A673 (cell line): ENCODE results near the gene CCDC148. TPM values are rescaled to one million over a fixed set of nuclear protein-coding genes. Genes with fewer than 3 reads are reported as not detected.
A peak's percentile ranks its signal among the peaks of the same experiment; 100 is the strongest.
"Not testable (repeated sequence)": the region's sequence is repeated elsewhere in the genome, so short reads cannot be mapped to it uniquely, and the experiment has no call there.

Experiments used
- BruUV-seq: library from RNA; stranded (reverse); fragments of 400-500 nt; replicated peaks from 2 replicates; lab custom pipeline; 2021; lab: Mats Ljungman, UMichigan
- CTCF ChIA-PET: fragments of 300-600 bp; sonication (Branson Sonifier 250); formaldehyde crosslinking; loops from one replicate; lab custom pipeline; 2022; ENCODE audit warnings: antibody characterized with exemption; lab: Charles Lee
- POLR2A ChIA-PET: fragments of 300-600 bp; sonication (Branson Sonifier 250); formaldehyde crosslinking; loops from one replicate; lab custom pipeline; 2022; ENCODE audit warnings: antibody characterized with exemption; ENCODE audit not compliant: low non-redundant PET; lab: Charles Lee
- DNase-seq: peaks from one replicate; pipeline ENCODE4 v3.0.0-alpha.2; 2015; ENCODE audit warnings: low spot score
- H3K27ac ChIP-seq: fragments of 200-600 bp; sonication (generic); 2 replicates; pipeline ENCODE4 v1.5.1; 2016; ENCODE audit warnings: mixed run types, low read depth, mild to moderate bottlenecking, mixed read lengths, antibody characterized with exemption, low read length; ENCODE audit not compliant: poor library complexity, severe bottlenecking
- H3K27me3 ChIP-seq: fragments of 200-600 bp; sonication (generic); replicated peaks from 2 replicates; pipeline ENCODE4 v1.6.1; 2017; ENCODE audit warnings: mixed run types, low read depth, mild to moderate bottlenecking, mixed read lengths, antibody characterized with exemption, low read length; ENCODE audit not compliant: insufficient read depth, poor library complexity
- H3K36me3 ChIP-seq: fragments of 200-600 bp; sonication (generic); 2 replicates; pipeline ENCODE4 v1.6.1; 2016; ENCODE audit warnings: mixed run types, mild to moderate bottlenecking, mixed read lengths, antibody characterized with exemption, low read length; ENCODE audit not compliant: insufficient read depth, poor library complexity, severe bottlenecking
- H3K4me1 ChIP-seq: fragments of 200-600 bp; sonication (generic); 2 replicates; pipeline ENCODE4 v1.6.1; 2017; ENCODE audit warnings: mixed run types, mild to moderate bottlenecking, mixed read lengths, antibody characterized with exemption, low read length; ENCODE audit not compliant: insufficient read depth, poor library complexity, severe bottlenecking
- H3K4me3 ChIP-seq: fragments of 200-600 bp; sonication (generic); 2 replicates; pipeline ENCODE4 v1.5.1; 2016; ENCODE audit warnings: low read depth, mixed run types, mild to moderate bottlenecking, mixed read lengths, low read length; ENCODE audit not compliant: poor library complexity, severe bottlenecking
- H3K9me3 ChIP-seq: fragments of 200-600 bp; sonication (generic); 2 replicates; pipeline ENCODE4 v1.6.1; 2016; ENCODE audit warnings: mixed run types, low read depth, mild to moderate bottlenecking, mixed read lengths, antibody characterized with exemption, low read length; ENCODE audit not compliant: poor library complexity, severe bottlenecking
- EZH2 ChIP-seq: fragments of 200-600 bp; sonication (generic); IDR thresholded peaks from 2 replicates; pipeline ENCODE4 v1.6.1; 2017; ENCODE audit warnings: borderline replicate concordance, low read depth, mild to moderate bottlenecking, mixed read lengths, antibody characterized with exemption, low read length; ENCODE audit not compliant: poor library complexity, severe bottlenecking
- intact Hi-C: fragments of 100-400 bp; cut with micrococcal nuclease; formaldehyde crosslinking; loops from one replicate; pipeline ENCODE4 v1.10.0; 2022; ENCODE audit not compliant: unreplicated experiment
- total RNA-seq: library from RNA; stranded (reverse); gene quantifications from 2 replicates; pipeline ENCODE4 v1.2.3, GENCODE V29; 2021
- TF ChIP-seq, protein P1 (sequence below): fragments of 300-800, 200-600 bp; sonication (generic); conservative IDR thresholded peaks from 2 replicates; pipeline ENCODE4 v1.5.1; 2017; ENCODE audit warnings: low read depth, mild to moderate bottlenecking, antibody characterized with exemption, low read length, moderate library complexity, mixed read lengths

Gene CCDC148
- total RNA-seq, 1 experiment from 2014 or later: 0.90 TPM

DNA sequence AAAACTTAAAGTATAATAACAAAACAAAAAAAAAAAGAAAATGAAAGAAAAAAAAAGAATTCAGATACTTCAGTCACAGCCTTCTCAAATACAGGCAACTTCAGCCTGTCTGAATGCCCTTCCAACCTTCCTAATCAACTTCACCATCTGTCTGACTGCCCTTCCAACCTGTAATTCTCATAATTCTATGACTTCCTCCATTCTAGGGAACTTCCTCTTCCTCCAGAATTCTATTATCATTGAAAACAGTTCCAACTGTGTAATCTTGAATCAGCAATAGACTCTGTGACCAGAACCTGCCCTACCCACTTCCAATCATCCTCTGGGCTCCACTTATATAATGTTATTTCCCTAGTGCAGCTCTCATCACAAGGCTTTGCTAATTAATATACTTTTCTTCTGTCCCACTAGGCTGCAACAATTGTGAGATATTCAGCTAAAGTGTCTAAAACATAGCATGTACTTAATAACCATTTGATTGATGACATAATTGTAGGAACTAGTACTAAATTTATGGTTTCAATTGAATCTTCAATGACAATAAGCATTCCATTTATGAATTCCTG is 227.5 kb downstream of the CCDC148 start:
- CTCF ChIA-PET: no interaction called here
- Histone ChIP-seq H3K4me3 (no peak overlapping the region), H3K9me3 (no peaks in the 10 kb centered on the region), H3K36me3 (no peaks in the 10 kb centered on the region), H3K27me3 (no peaks in the 10 kb centered on the region), H3K4me1 (peaks cover 7% of the 10 kb centered on the region), H3K27ac (no peak overlapping the region)
- POLR2A ChIA-PET: no interaction called here
- intact Hi-C loops: no loop called here
- TF ChIP-seq EZH2: no peak
- TF ChIP-seq, protein P1, sequence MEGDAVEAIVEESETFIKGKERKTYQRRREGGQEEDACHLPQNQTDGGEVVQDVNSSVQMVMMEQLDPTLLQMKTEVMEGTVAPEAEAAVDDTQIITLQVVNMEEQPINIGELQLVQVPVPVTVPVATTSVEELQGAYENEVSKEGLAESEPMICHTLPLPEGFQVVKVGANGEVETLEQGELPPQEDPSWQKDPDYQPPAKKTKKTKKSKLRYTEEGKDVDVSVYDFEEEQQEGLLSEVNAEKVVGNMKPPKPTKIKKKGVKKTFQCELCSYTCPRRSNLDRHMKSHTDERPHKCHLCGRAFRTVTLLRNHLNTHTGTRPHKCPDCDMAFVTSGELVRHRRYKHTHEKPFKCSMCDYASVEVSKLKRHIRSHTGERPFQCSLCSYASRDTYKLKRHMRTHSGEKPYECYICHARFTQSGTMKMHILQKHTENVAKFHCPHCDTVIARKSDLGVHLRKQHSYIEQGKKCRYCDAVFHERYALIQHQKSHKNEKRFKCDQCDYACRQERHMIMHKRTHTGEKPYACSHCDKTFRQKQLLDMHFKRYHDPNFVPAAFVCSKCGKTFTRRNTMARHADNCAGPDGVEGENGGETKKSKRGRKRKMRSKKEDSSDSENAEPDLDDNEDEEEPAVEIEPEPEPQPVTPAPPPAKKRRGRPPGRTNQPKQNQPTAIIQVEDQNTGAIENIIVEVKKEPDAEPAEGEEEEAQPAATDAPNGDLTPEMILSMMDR: no peak
- peak; percentile 41 for DNase-seq
- BruUV-seq: no TSS peak

DNA sequence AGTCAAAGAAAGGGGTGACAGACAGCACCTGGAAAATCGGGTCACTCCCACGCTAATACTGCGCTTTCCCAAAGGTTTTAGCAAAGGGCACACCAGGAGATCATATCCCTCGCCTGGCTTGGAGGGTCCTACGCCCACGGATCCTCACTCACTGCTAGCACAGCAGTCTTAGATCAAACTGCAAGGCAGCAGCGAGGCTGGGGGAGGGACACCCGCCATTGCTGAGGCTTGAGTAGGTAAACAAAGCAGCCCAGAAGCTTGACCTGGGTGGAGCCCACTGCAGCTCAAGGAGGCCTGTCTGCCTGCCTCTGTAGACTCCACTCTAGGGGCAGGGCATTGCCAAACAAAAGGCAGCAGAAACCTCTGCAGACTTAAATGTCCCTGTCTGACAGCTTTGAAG is 233.5 kb downstream of the CCDC148 start:
- H3K36me3 ChIP-seq, POLR2A ChIA-PET, H3K4me1 ChIP-seq, H3K4me3 ChIP-seq, H3K27me3 ChIP-seq, BruUV-seq, DNase-seq, CTCF ChIA-PET, H3K9me3 ChIP-seq, intact Hi-C loops, H3K27ac ChIP-seq: not testable (repeated sequence)

DNA sequence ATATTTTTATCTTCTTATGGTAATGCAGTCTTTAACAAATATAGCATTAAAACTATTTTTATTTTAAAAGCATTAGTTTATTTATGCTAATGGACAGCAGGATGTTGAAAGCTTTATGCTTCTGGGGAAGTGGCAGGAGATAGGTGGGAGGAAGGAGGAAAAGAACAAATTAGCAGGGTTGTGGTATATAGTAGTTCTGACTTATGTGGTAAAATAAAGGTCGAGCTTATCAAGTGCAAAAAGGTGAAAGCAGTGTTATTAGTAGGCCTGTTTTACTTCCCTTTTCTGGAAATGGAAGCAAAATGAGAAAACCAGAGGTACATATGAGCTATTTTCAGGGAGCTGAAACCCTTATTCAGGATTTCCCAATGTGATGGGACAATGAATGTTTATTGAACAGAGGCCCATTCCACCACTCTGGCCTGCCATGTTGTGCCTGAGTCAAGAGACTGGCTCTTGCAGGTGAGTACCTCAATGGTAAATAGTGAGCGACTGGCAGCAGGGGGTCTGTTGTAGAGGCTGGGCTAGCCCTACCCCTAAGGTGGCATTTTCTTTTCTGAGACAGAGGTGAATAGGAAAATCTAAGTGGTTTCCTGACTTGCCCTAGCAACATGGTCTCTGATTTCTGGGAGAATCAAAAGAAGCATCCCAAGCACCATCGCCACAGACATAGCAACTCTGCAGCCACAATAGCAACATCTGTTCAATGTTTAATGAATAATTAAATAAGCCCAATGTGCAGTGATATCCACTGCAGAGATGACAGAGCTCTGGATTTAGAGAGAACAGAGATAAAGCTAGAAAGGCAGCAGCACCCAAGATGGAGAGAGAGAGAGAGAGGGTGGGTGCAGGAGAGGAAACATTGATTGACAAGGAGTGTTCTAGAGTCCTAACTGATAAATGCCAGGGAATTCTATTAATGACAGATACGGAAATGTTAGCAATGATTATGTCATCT is 235.2 kb downstream of the CCDC148 start:
- no peak for TF ChIP-seq EZH2
- TF ChIP-seq, protein P1: no peak
- CTCF ChIA-PET: no interaction called here
- H3K9me3 ChIP-seq: no peaks in the 10 kb centered on the region
- H3K36me3 ChIP-seq: no peaks in the 10 kb centered on the region
- POLR2A ChIA-PET: no interaction called here
- H3K27ac ChIP-seq: no peak overlapping the region
- no peak overlapping the region for H3K4me3 ChIP-seq
- no peaks in the 10 kb centered on the region for H3K27me3 ChIP-seq
- intact Hi-C loops: no loop called here
- BruUV-seq: no TSS peak
- no peak for DNase-seq
- no peaks in the 10 kb centered on the region for H3K4me1 ChIP-seq
